ENCODE results near the gene TCAF1.

GRCh38 chr7:143882604-143883078, 19.3 kb downstream of the TCAF1 start:
- TF ChIP-seq, protein P1, sequence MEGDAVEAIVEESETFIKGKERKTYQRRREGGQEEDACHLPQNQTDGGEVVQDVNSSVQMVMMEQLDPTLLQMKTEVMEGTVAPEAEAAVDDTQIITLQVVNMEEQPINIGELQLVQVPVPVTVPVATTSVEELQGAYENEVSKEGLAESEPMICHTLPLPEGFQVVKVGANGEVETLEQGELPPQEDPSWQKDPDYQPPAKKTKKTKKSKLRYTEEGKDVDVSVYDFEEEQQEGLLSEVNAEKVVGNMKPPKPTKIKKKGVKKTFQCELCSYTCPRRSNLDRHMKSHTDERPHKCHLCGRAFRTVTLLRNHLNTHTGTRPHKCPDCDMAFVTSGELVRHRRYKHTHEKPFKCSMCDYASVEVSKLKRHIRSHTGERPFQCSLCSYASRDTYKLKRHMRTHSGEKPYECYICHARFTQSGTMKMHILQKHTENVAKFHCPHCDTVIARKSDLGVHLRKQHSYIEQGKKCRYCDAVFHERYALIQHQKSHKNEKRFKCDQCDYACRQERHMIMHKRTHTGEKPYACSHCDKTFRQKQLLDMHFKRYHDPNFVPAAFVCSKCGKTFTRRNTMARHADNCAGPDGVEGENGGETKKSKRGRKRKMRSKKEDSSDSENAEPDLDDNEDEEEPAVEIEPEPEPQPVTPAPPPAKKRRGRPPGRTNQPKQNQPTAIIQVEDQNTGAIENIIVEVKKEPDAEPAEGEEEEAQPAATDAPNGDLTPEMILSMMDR (conservative IDR thresholded peaks at IDR 0.05; ENCODE audit: low read length) = no peak
- no peak for TF ChIP-seq EZH2phosphoT487 (IDR thresholded peaks at IDR 0.05; ENCODE audit: borderline replicate concordance)

All from Loucy (cell line).